Trophoblast cell (in vitro differentiated cells and primary cell): ENCODE measurements around the gene TCN1.

Source experiments
- DNase-seq, 2 donors: peaks; one replicate each; pipeline ENCODE4 v3.0.0-alpha.2; 2016
- H2AFZ ChIP-seq: 2 replicates; pipeline ENCODE4 v1.6.1; 2013; ENCODE audit warnings: low read length, moderate library complexity, mild to moderate bottlenecking; ENCODE audit not compliant: insufficient read depth, poor library complexity
- H2AK5ac ChIP-seq: 2 replicates; pipeline ENCODE4 v1.6.1; 2013; ENCODE audit warnings: mild to moderate bottlenecking, low read length
- H2BK120ac ChIP-seq: 2 replicates; pipeline ENCODE4 v1.6.1; 2013; ENCODE audit warnings: low read length, mild to moderate bottlenecking, moderate library complexity; ENCODE audit not compliant: insufficient read depth, poor library complexity
- H2BK12ac ChIP-seq: 2 replicates; pipeline ENCODE4 v1.6.1; 2013; ENCODE audit warnings: mild to moderate bottlenecking, low read length, moderate library complexity
- H2BK5ac ChIP-seq: 2 replicates; pipeline ENCODE4 v1.6.1; 2013; ENCODE audit warnings: low read length, low read depth, moderate library complexity, mild to moderate bottlenecking; ENCODE audit not compliant: poor library complexity
- H3K14ac ChIP-seq: 2 replicates; pipeline ENCODE4 v1.6.1; 2013; ENCODE audit warnings: mild to moderate bottlenecking, low read length
- H3K18ac ChIP-seq: 2 replicates; pipeline ENCODE4 v1.6.1; 2013; ENCODE audit warnings: mild to moderate bottlenecking, low read length
- H3K23ac ChIP-seq: 2 replicates; pipeline ENCODE4 v1.6.1; 2013; ENCODE audit warnings: low read length
- H3K27ac ChIP-seq: 2 replicates; pipeline ENCODE4 v1.5.1; 2013; ENCODE audit warnings: low read depth, mild to moderate bottlenecking, inconsistent platforms, low read length, moderate library complexity
- H3K27me3 ChIP-seq: 2 replicates; pipeline ENCODE4 v1.6.1; 2013; ENCODE audit warnings: inconsistent platforms, mild to moderate bottlenecking, low read length, moderate library complexity; ENCODE audit not compliant: insufficient read depth
- H3K36me3 ChIP-seq, 2 experiments: 1 replicate in 1 of 2; 2 replicates in 1 of 2; pipeline ENCODE4 v1.6.1; 2013; ENCODE audit warnings: low read length in 2 of 2, mild to moderate bottlenecking in 2 of 2, moderate library complexity in 1 of 2; ENCODE audit not compliant: insufficient read depth in 2 of 2, control insufficient read depth in 1 of 2
- H3K4ac ChIP-seq: 2 replicates; pipeline ENCODE4 v1.6.1; 2013; ENCODE audit warnings: low read depth, mild to moderate bottlenecking, low read length, moderate library complexity
- H3K4me1 ChIP-seq, 2 experiments: 1 replicate in 1 of 2; 2 replicates in 1 of 2; pipeline ENCODE4 v1.6.1; 2013; ENCODE audit warnings: low read length in 2 of 2, mild to moderate bottlenecking in 2 of 2, moderate library complexity in 1 of 2; ENCODE audit not compliant: insufficient read depth in 2 of 2, control insufficient read depth in 1 of 2
- H3K4me2 ChIP-seq: 2 replicates; pipeline ENCODE4 v1.6.1; 2013; ENCODE audit warnings: inconsistent platforms, mild to moderate bottlenecking, low read length, moderate library complexity
- H3K4me3 ChIP-seq: 2 replicates; pipeline ENCODE4 v1.5.1; 2013; ENCODE audit warnings: mild to moderate bottlenecking, low read depth, low read length, inconsistent platforms
- H3K79me1 ChIP-seq: one replicate; pipeline ENCODE4 v1.6.1; 2013; ENCODE audit warnings: low read length
- H3K79me2 ChIP-seq: 2 replicates; pipeline ENCODE4 v1.6.1; 2013; ENCODE audit warnings: low read length, mild to moderate bottlenecking; ENCODE audit not compliant: control insufficient read depth, insufficient read depth, poor library complexity
- H3K9ac ChIP-seq: 2 replicates; pipeline ENCODE4 v1.6.1; 2013; ENCODE audit warnings: mild to moderate bottlenecking, low read length
- H3K9me3 ChIP-seq: 2 replicates; pipeline ENCODE4 v1.6.1; 2013; ENCODE audit warnings: low read depth, mild to moderate bottlenecking, control low read depth, inconsistent platforms, low read length; ENCODE audit not compliant: insufficient read depth
- H4K12ac ChIP-seq: 2 replicates; pipeline ENCODE4 v1.6.1; 2013; ENCODE audit warnings: low read depth, mild to moderate bottlenecking, low read length, moderate library complexity
- H4K8ac ChIP-seq: 2 replicates; pipeline ENCODE4 v1.6.1; 2013; ENCODE audit warnings: low read depth, mild to moderate bottlenecking, low read length, moderate library complexity
- H4K91ac ChIP-seq: one replicate; pipeline ENCODE4 v1.6.1; 2013; ENCODE audit warnings: low read depth, mild to moderate bottlenecking, low read length, moderate library complexity
- WGBS: extraction: QIAGEN DNeasy Blood & Tissue Kit; methylation state at CpG from one replicate; pipeline ENCODE4 v1.1.7; 2013; ENCODE audit warnings: missing lambda C conversion rate; ENCODE audit not compliant: insufficient read length, insufficient coverage; ENCODE audit errors: extremely low coverage; 5-methylcytosine and 5-hydroxymethylcytosine counted together

TCN1 gene

GRCh38 chr11:59807047-59807610, 59.2 kb downstream of the TCN1 start:
- H3K4me3 ChIP-seq, result no peak overlapping the region
- no peak for DNase-seq
- H3K18ac ChIP-seq, result no peak overlapping the region
- H2BK120ac ChIP-seq, result no peak overlapping the region
- H3K79me1 ChIP-seq, result peaks cover 4% of the 10 kb centered on the region
- no peak overlapping the region for H3K27ac ChIP-seq
- H3K23ac ChIP-seq, result no peak overlapping the region
- H3K9me3 ChIP-seq, result no peaks in the 10 kb centered on the region
- H3K4me2 ChIP-seq, result no peak overlapping the region
- H3K14ac ChIP-seq, result no peak overlapping the region
- no peak overlapping the region for H2BK5ac ChIP-seq
- H3K4ac ChIP-seq, result no peak overlapping the region
- H2AFZ ChIP-seq, result no peak overlapping the region
- no CpG with 5 or more reads among the region's 1 CpG for WGBS
- H4K91ac ChIP-seq, result no peak overlapping the region
- H3K27me3 ChIP-seq, result no peaks in the 10 kb centered on the region
- no peak overlapping the region for H3K9ac ChIP-seq
- H3K36me3 ChIP-seq, result peaks cover 10 to 33% of the 10 kb centered on the region in 2 experiments
- H3K79me2 ChIP-seq, result no peaks in the 10 kb centered on the region
- H3K4me1 ChIP-seq, result peaks cover 0 to 4% of the 10 kb centered on the region in 2 experiments
- H2BK12ac ChIP-seq, result no peak overlapping the region
- H2AK5ac ChIP-seq, result no peak overlapping the region
- no peak overlapping the region for H4K8ac ChIP-seq
- H4K12ac ChIP-seq, result no peak overlapping the region

DNA sequence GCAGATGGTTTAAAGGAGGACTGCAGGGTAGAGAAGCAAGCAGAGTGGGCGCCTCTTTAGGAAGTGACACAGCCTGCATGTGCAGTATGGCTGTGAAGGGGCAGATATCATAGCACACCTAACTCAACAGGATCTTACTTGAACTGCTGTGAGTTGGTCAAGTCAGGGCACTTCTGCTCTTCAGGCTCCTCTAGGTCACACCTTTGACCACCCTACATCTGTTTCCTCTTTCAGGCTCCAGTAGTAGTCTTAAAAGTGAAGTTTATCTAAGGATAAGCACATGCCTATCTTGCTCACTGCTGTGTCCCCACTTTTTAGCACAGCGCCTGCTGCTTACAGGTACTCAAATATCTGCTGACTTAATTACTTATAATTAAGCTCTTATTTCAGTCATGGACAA, 62.2 kb downstream of the TCN1 start:
- whole genome bisulfite sequencing, result no CpG with 5 or more reads among the region's 2 CpGs
- Histone ChIP-seq H3K27me3 (no peaks in the 10 kb centered on the region), H3K79me2 (no peaks in the 10 kb centered on the region), H3K23ac (no peak overlapping the region), H3K4me1 (no peaks in the 10 kb centered on the region), H3K14ac (no peak overlapping the region), H3K9me3 (no peaks in the 10 kb centered on the region), H2BK120ac (no peak overlapping the region), H2AK5ac (no peak overlapping the region), H2BK12ac (no peak overlapping the region), H3K4me3 (no peak overlapping the region), H4K12ac (no peak overlapping the region), H2AFZ (no peak overlapping the region), H3K36me3 (peaks cover 13 to 43% of the 10 kb centered on the region in 2 experiments), H4K91ac (no peak overlapping the region), H3K4me2 (no peak overlapping the region), H2BK5ac (no peak overlapping the region), H3K79me1 (no peaks in the 10 kb centered on the region), H3K9ac (no peak overlapping the region), H3K27ac (no peak overlapping the region), H3K18ac (no peak overlapping the region), H4K8ac (no peak overlapping the region), H3K4ac (no peak overlapping the region)
- no peak for DNase-seq
